ENCODE results near the gene IL17RA.
"Not testable (repeated sequence)": the region's sequence is repeated elsewhere in the genome, so short reads cannot be mapped to it uniquely, and the experiment has no call there.

The IL17RA gene

GRCh38 chr22:17084554-17085276, at the start of gene IL17RA:
Gene IL17RA (plus strand): TSS chr22:17085000. CDS start chr22:17085092, 92 bp downstream.
- peak; percentile 90 to 92 for DNase-seq

- DNase-seq, result no peak
Observed at GRCh38 chr22:17035246-17035645, 49.6 kb upstream of the IL17RA start.

- DNase-seq, result not testable (repeated sequence)
Observed at GRCh38 chr22:17035976-17036841, 48.6 kb upstream of the IL17RA start.

- DNase-seq, result not testable (repeated sequence)
Observed at GRCh38 chr22:17036842-17037711, 47.7 kb upstream of the IL17RA start.

GRCh38 chr22:17043521-17043920, 41.3 kb upstream of the IL17RA start:
- no peak for DNase-seq

GRCh38 chr22:17046566-17047348, 38.0 kb upstream of the IL17RA start:
- DNase-seq, result no peak

- no peak for DNase-seq
Observed at GRCh38 chr22:17047656-17048055, 37.1 kb upstream of the IL17RA start.

- no peak for DNase-seq
Observed at GRCh38 chr22:17056058-17056457, 28.7 kb upstream of the IL17RA start.

GRCh38 chr22:17056807-17057206, 28.0 kb upstream of the IL17RA start:
- DNase-seq, result no peak

GRCh38 chr22:17057959-17058814, 26.6 kb upstream of the IL17RA start:
- peak; percentile 23 to 39 for DNase-seq

- no peak for DNase-seq
Observed at GRCh38 chr22:17060126-17060525, 24.7 kb upstream of the IL17RA start.

- no peak for DNase-seq
Observed at GRCh38 chr22:17063411-17064106, 21.2 kb upstream of the IL17RA start.

GRCh38 chr22:17064498-17065100, 20.2 kb upstream of the IL17RA start:
- no peak for DNase-seq

GRCh38 chr22:17065433-17065832, 19.4 kb upstream of the IL17RA start:
- no peak for DNase-seq

- DNase-seq, result no peak
Observed at GRCh38 chr22:17072877-17073276, 11.9 kb upstream of the IL17RA start.

GRCh38 chr22:17074648-17075002, 10.2 kb upstream of the IL17RA start:
- no peak for DNase-seq

GRCh38 chr22:17077255-17077654, 7.5 kb upstream of the IL17RA start:
- DNase-seq, result no peak

GRCh38 chr22:17079572-17079971, 5.2 kb upstream of the IL17RA start:
- no peak for DNase-seq

- DNase-seq, result no peak
Observed at GRCh38 chr22:17083255-17083654, 1.5 kb upstream of the IL17RA start.

- no peak for DNase-seq
Observed at GRCh38 chr22:17083811-17084441, 874 bp upstream of the IL17RA start.

Measured in stimulated activated CD4-positive, alpha-beta T cell treated with anti-CD3 and anti-CD28 coated beads, Interleukin-4, amount 100 ng/mL, for 4 hours (primary cell).